HL-60 (cell line): ENCODE results near the gene TOR2A.

Source experiments
- GABPA ChIP-seq: IDR thresholded peaks from 2 replicates; pipeline ENCODE4 v1.6.1; 2012; ENCODE audit warnings: low read depth
- POLR2AphosphoS5 ChIP-seq: IDR thresholded peaks from 2 replicates; pipeline ENCODE4 v1.6.1; 2012; ENCODE audit warnings: low read depth
- TF ChIP-seq, protein P1 (sequence below): IDR thresholded peaks from one replicate; pipeline ENCODE4 v1.5.1; 2011; ENCODE audit warnings: low read length, control low read depth, inconsistent platforms; ENCODE audit not compliant: insufficient read depth
- TF ChIP-seq, protein P2 (sequence below): IDR thresholded peaks from 2 replicates; pipeline ENCODE4 v1.6.1; 2012; ENCODE audit warnings: low read depth; ENCODE audit not compliant: insufficient replicate concordance

DNA sequence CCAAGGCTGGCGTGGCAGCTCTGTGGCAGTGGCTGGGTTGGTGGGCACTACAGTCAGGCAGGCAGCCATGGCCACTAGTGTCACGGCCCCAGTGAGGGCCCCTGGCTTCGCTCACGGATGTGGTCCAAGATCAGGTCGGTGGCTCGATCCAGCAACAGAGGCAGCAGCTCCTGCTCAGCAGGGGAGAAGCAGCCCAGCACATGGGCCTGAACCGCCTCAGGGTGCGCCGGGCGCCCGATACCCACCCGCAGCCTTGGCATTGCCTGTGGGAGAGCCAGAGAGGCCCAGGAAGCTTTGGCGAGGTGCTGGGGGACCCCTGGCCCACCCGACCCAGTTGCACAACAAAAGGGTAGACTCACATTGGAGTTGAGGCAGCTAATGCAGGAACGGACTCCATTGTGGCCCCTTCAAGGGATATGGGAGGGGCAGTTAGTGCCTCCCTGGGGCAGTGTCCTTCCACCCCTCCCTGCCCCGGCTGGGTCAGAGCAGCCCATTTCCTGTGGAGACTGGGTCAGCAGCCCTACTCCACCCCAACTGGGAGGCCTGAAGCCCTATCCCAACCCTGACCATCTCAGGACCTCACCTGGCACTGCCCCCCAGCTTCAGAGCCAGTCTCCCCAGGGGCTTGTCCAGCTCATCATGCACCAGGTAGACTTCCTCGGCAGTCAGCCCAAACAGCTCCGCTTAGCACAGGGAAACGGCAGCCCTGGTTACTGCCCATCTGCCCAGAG lies 20.9 kb downstream of the TOR2A start:
- TF ChIP-seq, protein P1, sequence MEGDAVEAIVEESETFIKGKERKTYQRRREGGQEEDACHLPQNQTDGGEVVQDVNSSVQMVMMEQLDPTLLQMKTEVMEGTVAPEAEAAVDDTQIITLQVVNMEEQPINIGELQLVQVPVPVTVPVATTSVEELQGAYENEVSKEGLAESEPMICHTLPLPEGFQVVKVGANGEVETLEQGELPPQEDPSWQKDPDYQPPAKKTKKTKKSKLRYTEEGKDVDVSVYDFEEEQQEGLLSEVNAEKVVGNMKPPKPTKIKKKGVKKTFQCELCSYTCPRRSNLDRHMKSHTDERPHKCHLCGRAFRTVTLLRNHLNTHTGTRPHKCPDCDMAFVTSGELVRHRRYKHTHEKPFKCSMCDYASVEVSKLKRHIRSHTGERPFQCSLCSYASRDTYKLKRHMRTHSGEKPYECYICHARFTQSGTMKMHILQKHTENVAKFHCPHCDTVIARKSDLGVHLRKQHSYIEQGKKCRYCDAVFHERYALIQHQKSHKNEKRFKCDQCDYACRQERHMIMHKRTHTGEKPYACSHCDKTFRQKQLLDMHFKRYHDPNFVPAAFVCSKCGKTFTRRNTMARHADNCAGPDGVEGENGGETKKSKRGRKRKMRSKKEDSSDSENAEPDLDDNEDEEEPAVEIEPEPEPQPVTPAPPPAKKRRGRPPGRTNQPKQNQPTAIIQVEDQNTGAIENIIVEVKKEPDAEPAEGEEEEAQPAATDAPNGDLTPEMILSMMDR: no peak
- TF ChIP-seq POLR2AphosphoS5: no peak
- no peak for TF ChIP-seq GABPA
- TF ChIP-seq, protein P2, sequence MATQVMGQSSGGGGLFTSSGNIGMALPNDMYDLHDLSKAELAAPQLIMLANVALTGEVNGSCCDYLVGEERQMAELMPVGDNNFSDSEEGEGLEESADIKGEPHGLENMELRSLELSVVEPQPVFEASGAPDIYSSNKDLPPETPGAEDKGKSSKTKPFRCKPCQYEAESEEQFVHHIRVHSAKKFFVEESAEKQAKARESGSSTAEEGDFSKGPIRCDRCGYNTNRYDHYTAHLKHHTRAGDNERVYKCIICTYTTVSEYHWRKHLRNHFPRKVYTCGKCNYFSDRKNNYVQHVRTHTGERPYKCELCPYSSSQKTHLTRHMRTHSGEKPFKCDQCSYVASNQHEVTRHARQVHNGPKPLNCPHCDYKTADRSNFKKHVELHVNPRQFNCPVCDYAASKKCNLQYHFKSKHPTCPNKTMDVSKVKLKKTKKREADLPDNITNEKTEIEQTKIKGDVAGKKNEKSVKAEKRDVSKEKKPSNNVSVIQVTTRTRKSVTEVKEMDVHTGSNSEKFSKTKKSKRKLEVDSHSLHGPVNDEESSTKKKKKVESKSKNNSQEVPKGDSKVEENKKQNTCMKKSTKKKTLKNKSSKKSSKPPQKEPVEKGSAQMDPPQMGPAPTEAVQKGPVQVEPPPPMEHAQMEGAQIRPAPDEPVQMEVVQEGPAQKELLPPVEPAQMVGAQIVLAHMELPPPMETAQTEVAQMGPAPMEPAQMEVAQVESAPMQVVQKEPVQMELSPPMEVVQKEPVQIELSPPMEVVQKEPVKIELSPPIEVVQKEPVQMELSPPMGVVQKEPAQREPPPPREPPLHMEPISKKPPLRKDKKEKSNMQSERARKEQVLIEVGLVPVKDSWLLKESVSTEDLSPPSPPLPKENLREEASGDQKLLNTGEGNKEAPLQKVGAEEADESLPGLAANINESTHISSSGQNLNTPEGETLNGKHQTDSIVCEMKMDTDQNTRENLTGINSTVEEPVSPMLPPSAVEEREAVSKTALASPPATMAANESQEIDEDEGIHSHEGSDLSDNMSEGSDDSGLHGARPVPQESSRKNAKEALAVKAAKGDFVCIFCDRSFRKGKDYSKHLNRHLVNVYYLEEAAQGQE: no peak
